HCT116 (cell line): ENCODE data around the gene GPR15. TPM values are rescaled to one million over a fixed set of nuclear protein-coding genes. Genes with fewer than 3 reads are reported as not detected.

Source experiments
- ATAC-seq: fragments of 200-7000 bp; cut with Tn5 transposase; 2 replicates; pipeline ENCODE4 v1.9.1; 2020; ENCODE audit warnings: mild to moderate bottlenecking, moderate library complexity
- BruUV-seq: library from RNA; stranded (reverse); fragments of 400-500 nt; replicated peaks from 2 replicates; lab custom pipeline; 2021; lab: Mats Ljungman, UMichigan
- CTCF ChIA-PET: fragments of 300-600 bp; sonication (Branson Sonifier 250); formaldehyde crosslinking; loops from one replicate; lab custom pipeline; 2021; ENCODE audit warnings: antibody characterized with exemption; lab: Charles Lee
- POLR2A ChIA-PET: fragments of 300-600, 350-600 bp; sonication (Branson Sonifier 250); formaldehyde crosslinking; loops from one replicate; lab custom pipeline; 2021; ENCODE audit warnings: antibody characterized with exemption; lab: Charles Lee
- RAD21 ChIA-PET, 2 experiments: fragments of 300-600 bp; sonication (Branson Sonifier 250); formaldehyde crosslinking; loops; one replicate each; lab custom pipeline; 2023; ENCODE audit warnings: low total read pairs in 2 of 2; ENCODE audit not compliant: uncharacterized antibody in 2 of 2, unreplicated experiment in 2 of 2, low non-redundant PET in 1 of 2; lab: Charles Lee
- DNase-seq: peaks from one replicate; pipeline ENCODE4 v3.0.0-alpha.2; 2010; ENCODE audit warnings: low read depth, low spot score
- H2AFZ ChIP-seq: fragments of 200-600 bp; shearing (Covaris generic), sonication (generic); 2 replicates; pipeline ENCODE4 v1.6.1; 2017; ENCODE audit warnings: low read depth, mixed run types, mixed read lengths, antibody characterized with exemption, low read length; ENCODE audit not compliant: poor library complexity, severe bottlenecking
- H3K27ac ChIP-seq: 2 replicates; pipeline ENCODE4 v1.5.1; 2012; ENCODE audit warnings: low read depth, low read length
- H3K27me3 ChIP-seq: fragments of 200-600 bp; sonication (generic); 2 replicates; pipeline ENCODE4 v1.6.1; 2016; ENCODE audit warnings: mixed run types, low read length, mixed read lengths; ENCODE audit not compliant: insufficient read depth
- H3K36me3 ChIP-seq, 2 experiments: fragments of 200-500 bp in 1 of 2; fragments of 200-600 bp in 1 of 2; sonication (Bioruptor generic) in 1 of 2; sonication (generic) in 1 of 2; 2 replicates each; pipeline versions ENCODE4 v1.5.1 to v1.6.1; 2014 to 2016; ENCODE audit warnings: low read length in 2 of 2, inconsistent platforms in 1 of 2, mixed read lengths in 1 of 2, mixed run types in 1 of 2; ENCODE audit not compliant: insufficient read depth in 2 of 2, control insufficient read depth in 1 of 2
- H3K4me1 ChIP-seq, 2 experiments: fragments of 200-600 bp in 1 of 2; sonication (generic) in 1 of 2; 2 replicates each; pipeline versions ENCODE4 v1.5.1 to v1.6.1; 2012 to 2017; ENCODE audit warnings: low read length in 2 of 2, inconsistent platforms in 1 of 2, mild to moderate bottlenecking in 1 of 2, mixed read lengths in 1 of 2, mixed run types in 1 of 2, moderate library complexity in 1 of 2; ENCODE audit not compliant: insufficient read depth in 2 of 2, control insufficient read depth in 1 of 2
- H3K4me2 ChIP-seq: fragments of 200-600 bp; sonication (generic); 2 replicates; pipeline ENCODE4 v1.6.1; 2017; ENCODE audit warnings: mixed run types, low read length, mixed read lengths
- H3K4me3 ChIP-seq, 2 experiments: fragments of 200-600 bp in 1 of 2; sonication (generic) in 1 of 2; replicated peaks in 1 of 2; 2 replicates each; pipeline ENCODE4 v1.5.1; 2011 to 2016; ENCODE audit warnings: low read length in 2 of 2, control low read depth in 1 of 2, low read depth in 1 of 2, mild to moderate bottlenecking in 1 of 2, mixed read lengths in 1 of 2, mixed run types in 1 of 2
- H3K79me2 ChIP-seq: fragments of 200-600 bp; sonication (generic); 2 replicates; pipeline ENCODE4 v1.6.1; 2017; ENCODE audit warnings: mild to moderate bottlenecking, mixed run types, low read length, moderate library complexity, mixed read lengths; ENCODE audit not compliant: insufficient read depth
- H3K9ac ChIP-seq: fragments of 200-600 bp; sonication (generic); 2 replicates; pipeline ENCODE4 v1.6.1; 2016; ENCODE audit warnings: low read length, mixed read lengths
- H3K9me2 ChIP-seq: fragments of 200-600 bp; sonication (generic), shearing (Covaris generic); 2 replicates; pipeline ENCODE4 v1.6.1; 2017; ENCODE audit warnings: mixed run types, mild to moderate bottlenecking, moderate library complexity; ENCODE audit not compliant: insufficient read depth
- H3K9me3 ChIP-seq, 2 experiments: fragments of 200-500 bp in 1 of 2; fragments of 200-600 bp in 1 of 2; sonication (Bioruptor generic) in 1 of 2; sonication (generic) in 1 of 2; 2 replicates each; pipeline ENCODE4 v1.6.1; 2014 to 2017; ENCODE audit warnings: low read length in 2 of 2, mixed read lengths in 2 of 2, inconsistent platforms in 1 of 2, low read depth in 1 of 2, mild to moderate bottlenecking in 1 of 2, mixed run types in 1 of 2, moderate library complexity in 1 of 2; ENCODE audit not compliant: control insufficient read depth in 1 of 2, insufficient read depth in 1 of 2
- H4K20me1 ChIP-seq: fragments of 200-600 bp; sonication (generic), shearing (Covaris generic); 2 replicates; pipeline ENCODE4 v1.6.1; 2017; ENCODE audit warnings: mixed run types, mild to moderate bottlenecking, moderate library complexity; ENCODE audit not compliant: insufficient read depth
- CBX3 ChIP-seq: IDR thresholded peaks from 2 replicates; pipeline ENCODE4 v1.6.1; 2012; ENCODE audit warnings: low read depth
- CEBPB ChIP-seq: IDR thresholded peaks from 2 replicates; pipeline ENCODE4 v1.6.1; 2012; ENCODE audit warnings: low read depth
- EGR1 ChIP-seq: IDR thresholded peaks from 2 replicates; pipeline ENCODE4 v1.6.1; 2012; ENCODE audit warnings: low read depth
- EZH2 ChIP-seq: fragments of 200-600 bp; sonication (generic); IDR thresholded peaks from 2 replicates; pipeline ENCODE4 v1.6.1; 2017; ENCODE audit warnings: antibody characterized with exemption, mixed run types
- FOSL1 ChIP-seq: IDR thresholded peaks from 2 replicates; pipeline ENCODE4 v1.6.1; 2012; ENCODE audit warnings: low read depth
- JUND ChIP-seq: IDR thresholded peaks from 2 replicates; pipeline ENCODE4 v1.6.1; 2012
- POLR2A ChIP-seq: IDR thresholded peaks from 2 replicates; pipeline ENCODE4 v1.7.0; 2011; ENCODE audit warnings: borderline replicate concordance; ENCODE audit not compliant: insufficient read depth, insufficient read length; ENCODE audit errors: extremely low read depth
- POLR2AphosphoS5 ChIP-seq: IDR thresholded peaks from 2 replicates; pipeline ENCODE4 v1.6.1; 2011; ENCODE audit warnings: mild to moderate bottlenecking, low read depth, low read length, moderate library complexity
- RAD21 ChIP-seq: IDR thresholded peaks from 2 replicates; pipeline ENCODE4 v1.6.1; 2012; ENCODE audit warnings: low read depth, mild to moderate bottlenecking
- SIN3A ChIP-seq: IDR thresholded peaks from 2 replicates; pipeline ENCODE4 v1.6.1; 2012; ENCODE audit warnings: low read depth
- SP1 ChIP-seq: IDR thresholded peaks from 2 replicates; pipeline ENCODE4 v1.6.1; 2012; ENCODE audit warnings: low read depth
- SRF ChIP-seq: IDR thresholded peaks from 2 replicates; pipeline ENCODE4 v1.6.1; 2012; ENCODE audit warnings: low read depth
- TCF7L2 ChIP-seq: IDR thresholded peaks from 2 replicates; pipeline ENCODE4 v1.7.0; 2011; ENCODE audit warnings: borderline replicate concordance, inconsistent platforms; ENCODE audit not compliant: insufficient read depth, insufficient read length; ENCODE audit errors: extremely low read depth
- YY1 ChIP-seq: IDR thresholded peaks from 2 replicates; pipeline ENCODE4 v1.6.1; 2011; ENCODE audit warnings: low read length, low read depth, moderate library complexity, mild to moderate bottlenecking; ENCODE audit not compliant: insufficient replicate concordance; ENCODE audit errors: extremely low read depth
- ZFX ChIP-seq: fragments of 450-650 bp; IDR thresholded peaks from 2 replicates; pipeline ENCODE4 v1.6.1; 2017
- intact Hi-C: fragments of 100-400 bp; cut with micrococcal nuclease; formaldehyde crosslinking; loops from 2 replicates; pipeline ENCODE4 v1.10.0; 2022
- total RNA-seq: library from RNA; stranded (reverse); gene quantifications from one replicate; pipeline ENCODE4 v1.2.1, GENCODE V29; 2021; ENCODE audit not compliant: unreplicated experiment
- TF ChIP-seq, protein P1 (sequence below): IDR thresholded peaks from 2 replicates; pipeline ENCODE4 v1.6.1; 2012
- TF ChIP-seq, protein P2 (sequence below), 3 experiments: fragments of 200-600 bp in 1 of 3; sonication (generic) in 1 of 3; IDR thresholded peaks in 2 of 3; conservative IDR thresholded peaks in 1 of 3; 2 replicates each; pipeline ENCODE4 v1.5.1; 2012 to 2017; ENCODE audit warnings: low read depth in 2 of 3, low read length in 2 of 3, antibody characterized with exemption in 1 of 3, borderline replicate concordance in 1 of 3, control low read depth in 1 of 3, mild to moderate bottlenecking in 1 of 3, mixed read lengths in 1 of 3, mixed run types in 1 of 3, moderate library complexity in 1 of 3; ENCODE audit not compliant: insufficient read depth in 1 of 3
- TF ChIP-seq, protein P3 (sequence below): IDR thresholded peaks from 2 replicates; pipeline ENCODE4 v1.6.1; 2012
- TF ChIP-seq, protein P4 (sequence below): IDR thresholded peaks from 2 replicates; pipeline ENCODE4 v1.6.1; 2012; ENCODE audit warnings: low read depth

The GPR15 gene
- total RNA-seq, 1 experiment from 2014 or later: 1.1 TPM

DNA sequence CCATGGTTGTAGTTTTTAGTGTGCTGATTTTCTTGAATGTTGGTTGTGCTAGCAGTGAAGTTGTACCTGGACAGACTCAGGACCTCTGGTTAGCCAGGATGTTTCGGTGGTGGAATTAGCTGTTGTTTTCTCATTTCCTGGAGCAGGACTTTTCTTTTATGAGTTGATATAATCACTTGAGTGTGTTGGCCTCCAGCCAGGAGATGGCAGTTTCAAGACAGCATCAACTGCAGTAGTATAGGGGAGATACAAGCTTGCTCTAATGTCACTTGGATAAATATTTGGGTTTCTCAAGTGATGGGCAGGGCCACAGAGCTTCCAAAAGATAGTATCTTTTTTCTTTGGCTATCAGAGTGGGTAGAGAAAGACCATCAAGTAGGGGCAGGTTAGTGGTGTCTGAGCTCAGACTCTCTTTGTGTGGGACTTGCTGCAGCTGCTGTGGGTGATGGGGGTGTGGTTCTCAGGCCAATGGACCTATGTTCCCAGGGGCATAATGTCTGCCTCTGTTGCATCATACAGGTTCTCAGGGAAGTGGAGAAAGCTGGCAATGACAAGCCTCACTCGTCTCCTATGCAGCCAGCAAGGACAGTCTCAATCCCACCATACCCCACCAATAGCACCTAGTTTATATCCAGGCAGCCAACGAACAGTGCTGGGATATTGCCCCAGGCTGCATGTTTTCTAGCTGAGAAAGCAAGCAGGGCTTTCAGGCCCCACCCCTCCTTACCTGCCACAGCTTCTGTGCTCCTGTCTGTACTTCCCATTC lies 48.9 kb upstream of the GPR15 start:
- ATAC-seq (peak; percentile 93), DNase-seq (peak; percentile 67)
- H3K4me1 ChIP-seq: peaks cover 19 to 21% of the 10 kb centered on the region in 2 experiments
- no peaks in the 10 kb centered on the region for H3K36me3 ChIP-seq
- CTCF ChIA-PET: interaction anchor here (0.9 to 1.4 kb wide), 2 partner anchors 33 to 149 kb away, joined by 3 read pairs; no protein-coding TSS in a partner anchor
- H3K27me3 ChIP-seq: no peaks in the 10 kb centered on the region
- intact Hi-C loops: no loop called here
- H3K9ac ChIP-seq: peak overlapping the region; percentile 34
- H3K9me3 ChIP-seq: no peaks in the 10 kb centered on the region
- POLR2A ChIA-PET: interaction anchor here (0.8 to 3.1 kb wide), 11 partner anchors 17 to 110 kb away, joined by 3 to 12 read pairs (median 3); partner anchors contain the start of genes CLDND1, CPOX and OR5K1
- BruUV-seq: TSS peak; percentile 88
- H2AFZ ChIP-seq: peak overlapping the region; percentile 85
- peak overlapping the region in 1 of 2 experiments; percentile 10; a peak in 1 of 4 replicates for H3K4me3 ChIP-seq
- H3K79me2 ChIP-seq: no peaks in the 10 kb centered on the region
- RAD21 ChIA-PET: interaction anchor here in 1 of 2 experiments (1.3 kb wide), 1 partner anchor 40 kb away, joined by 3 read pairs; the partner anchor contains the start of gene CLDND1
- peak overlapping the region; percentile 55 for H3K27ac ChIP-seq
- peak overlapping the region; percentile 62 for H3K4me2 ChIP-seq
- no peaks in the 10 kb centered on the region for H4K20me1 ChIP-seq
- H3K9me2 ChIP-seq: no peaks in the 10 kb centered on the region
- no peak for TF ChIP-seq RAD21
- TF ChIP-seq SIN3A: 0 out of 2 replicates have a peak, but pooled peaks have one; percentile 26
- TF ChIP-seq SRF: no peak
- TF ChIP-seq FOSL1: peak; percentile 4; the same call in 1 of the 2 replicates
- TF ChIP-seq, protein P1, sequence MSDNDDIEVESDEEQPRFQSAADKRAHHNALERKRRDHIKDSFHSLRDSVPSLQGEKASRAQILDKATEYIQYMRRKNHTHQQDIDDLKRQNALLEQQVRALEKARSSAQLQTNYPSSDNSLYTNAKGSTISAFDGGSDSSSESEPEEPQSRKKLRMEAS: peak; percentile 70
- TF ChIP-seq TCF7L2: no peak
- TF ChIP-seq POLR2AphosphoS5: peak; percentile 52; the same call in 1 of the 2 replicates
- TF ChIP-seq, protein P2, sequence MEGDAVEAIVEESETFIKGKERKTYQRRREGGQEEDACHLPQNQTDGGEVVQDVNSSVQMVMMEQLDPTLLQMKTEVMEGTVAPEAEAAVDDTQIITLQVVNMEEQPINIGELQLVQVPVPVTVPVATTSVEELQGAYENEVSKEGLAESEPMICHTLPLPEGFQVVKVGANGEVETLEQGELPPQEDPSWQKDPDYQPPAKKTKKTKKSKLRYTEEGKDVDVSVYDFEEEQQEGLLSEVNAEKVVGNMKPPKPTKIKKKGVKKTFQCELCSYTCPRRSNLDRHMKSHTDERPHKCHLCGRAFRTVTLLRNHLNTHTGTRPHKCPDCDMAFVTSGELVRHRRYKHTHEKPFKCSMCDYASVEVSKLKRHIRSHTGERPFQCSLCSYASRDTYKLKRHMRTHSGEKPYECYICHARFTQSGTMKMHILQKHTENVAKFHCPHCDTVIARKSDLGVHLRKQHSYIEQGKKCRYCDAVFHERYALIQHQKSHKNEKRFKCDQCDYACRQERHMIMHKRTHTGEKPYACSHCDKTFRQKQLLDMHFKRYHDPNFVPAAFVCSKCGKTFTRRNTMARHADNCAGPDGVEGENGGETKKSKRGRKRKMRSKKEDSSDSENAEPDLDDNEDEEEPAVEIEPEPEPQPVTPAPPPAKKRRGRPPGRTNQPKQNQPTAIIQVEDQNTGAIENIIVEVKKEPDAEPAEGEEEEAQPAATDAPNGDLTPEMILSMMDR (IDR thresholded peaks at IDR 0.05 in 2 of 3, conservative IDR thresholded peaks at IDR 0.05 in 1 of 3; ENCODE audit: borderline replicate concordance in 1 of 3, insufficient read depth in 1 of 3, low read depth in 2 of 3, low read length in 2 of 3): no peak
- TF ChIP-seq CEBPB: 0 out of 2 replicates have a peak, but pooled peaks have one; percentile 41
- TF ChIP-seq POLR2A: no peak
- TF ChIP-seq EZH2: no peak
- TF ChIP-seq SP1: no peak; the same call in 1 of the 2 replicates
- TF ChIP-seq JUND: peak; percentile 28; the same call in 1 of the 2 replicates
- TF ChIP-seq ZFX: no peak
- peak; percentile 61; the same call in 1 of the 2 replicates for TF ChIP-seq CBX3
- TF ChIP-seq, protein P3, sequence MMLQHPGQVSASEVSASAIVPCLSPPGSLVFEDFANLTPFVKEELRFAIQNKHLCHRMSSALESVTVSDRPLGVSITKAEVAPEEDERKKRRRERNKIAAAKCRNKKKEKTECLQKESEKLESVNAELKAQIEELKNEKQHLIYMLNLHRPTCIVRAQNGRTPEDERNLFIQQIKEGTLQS: no peak
- TF ChIP-seq YY1: peak; percentile 4
- TF ChIP-seq, protein P4, sequence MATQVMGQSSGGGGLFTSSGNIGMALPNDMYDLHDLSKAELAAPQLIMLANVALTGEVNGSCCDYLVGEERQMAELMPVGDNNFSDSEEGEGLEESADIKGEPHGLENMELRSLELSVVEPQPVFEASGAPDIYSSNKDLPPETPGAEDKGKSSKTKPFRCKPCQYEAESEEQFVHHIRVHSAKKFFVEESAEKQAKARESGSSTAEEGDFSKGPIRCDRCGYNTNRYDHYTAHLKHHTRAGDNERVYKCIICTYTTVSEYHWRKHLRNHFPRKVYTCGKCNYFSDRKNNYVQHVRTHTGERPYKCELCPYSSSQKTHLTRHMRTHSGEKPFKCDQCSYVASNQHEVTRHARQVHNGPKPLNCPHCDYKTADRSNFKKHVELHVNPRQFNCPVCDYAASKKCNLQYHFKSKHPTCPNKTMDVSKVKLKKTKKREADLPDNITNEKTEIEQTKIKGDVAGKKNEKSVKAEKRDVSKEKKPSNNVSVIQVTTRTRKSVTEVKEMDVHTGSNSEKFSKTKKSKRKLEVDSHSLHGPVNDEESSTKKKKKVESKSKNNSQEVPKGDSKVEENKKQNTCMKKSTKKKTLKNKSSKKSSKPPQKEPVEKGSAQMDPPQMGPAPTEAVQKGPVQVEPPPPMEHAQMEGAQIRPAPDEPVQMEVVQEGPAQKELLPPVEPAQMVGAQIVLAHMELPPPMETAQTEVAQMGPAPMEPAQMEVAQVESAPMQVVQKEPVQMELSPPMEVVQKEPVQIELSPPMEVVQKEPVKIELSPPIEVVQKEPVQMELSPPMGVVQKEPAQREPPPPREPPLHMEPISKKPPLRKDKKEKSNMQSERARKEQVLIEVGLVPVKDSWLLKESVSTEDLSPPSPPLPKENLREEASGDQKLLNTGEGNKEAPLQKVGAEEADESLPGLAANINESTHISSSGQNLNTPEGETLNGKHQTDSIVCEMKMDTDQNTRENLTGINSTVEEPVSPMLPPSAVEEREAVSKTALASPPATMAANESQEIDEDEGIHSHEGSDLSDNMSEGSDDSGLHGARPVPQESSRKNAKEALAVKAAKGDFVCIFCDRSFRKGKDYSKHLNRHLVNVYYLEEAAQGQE: no peak
- TF ChIP-seq EGR1: no peak
